ENCODE results near the gene CYTL1. TPM values are rescaled to one million over a fixed set of nuclear protein-coding genes. Genes with fewer than 3 reads are reported as not detected.
"Not testable (repeated sequence)": the region's sequence is repeated elsewhere in the genome, so short reads cannot be mapped to it uniquely, and the experiment has no call there.

Gene CYTL1
- total RNA-seq, 5 donors from 2014 or later (not counting 1 experiment from before 2014, with no cell fraction given) = 0.38 to 1.6 (median 0.59) TPM; not detected in 2

DNA sequence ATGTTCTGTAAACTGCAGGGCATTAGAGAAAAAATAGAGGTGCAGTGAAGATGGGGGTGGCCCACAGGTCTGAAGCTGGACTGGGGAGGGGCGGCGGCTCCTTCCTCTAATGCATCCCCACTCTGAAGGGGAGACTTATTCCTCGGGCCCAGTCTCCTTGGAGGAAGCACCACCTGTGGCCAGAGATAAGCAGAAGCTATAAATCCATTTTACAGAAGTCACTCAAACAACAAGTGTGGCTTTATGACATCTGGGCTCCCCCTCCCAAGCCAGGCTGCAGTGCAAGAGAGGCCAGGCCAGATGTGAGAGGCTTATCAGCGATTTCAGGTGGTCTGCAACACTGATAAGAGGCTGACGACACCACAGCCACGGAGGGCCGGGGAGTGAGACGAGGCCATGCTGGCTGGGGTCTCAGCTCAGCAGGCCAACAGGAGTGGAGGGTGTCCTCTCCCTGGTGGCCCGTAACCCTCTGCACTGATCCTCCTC is 15.8 kb downstream of the CYTL1 start:
- H3K4me1 Mint-ChIP-seq = no peaks in the 10 kb centered on the region
- no peaks in the 10 kb centered on the region for H3K9me3 ChIP-seq

DNA sequence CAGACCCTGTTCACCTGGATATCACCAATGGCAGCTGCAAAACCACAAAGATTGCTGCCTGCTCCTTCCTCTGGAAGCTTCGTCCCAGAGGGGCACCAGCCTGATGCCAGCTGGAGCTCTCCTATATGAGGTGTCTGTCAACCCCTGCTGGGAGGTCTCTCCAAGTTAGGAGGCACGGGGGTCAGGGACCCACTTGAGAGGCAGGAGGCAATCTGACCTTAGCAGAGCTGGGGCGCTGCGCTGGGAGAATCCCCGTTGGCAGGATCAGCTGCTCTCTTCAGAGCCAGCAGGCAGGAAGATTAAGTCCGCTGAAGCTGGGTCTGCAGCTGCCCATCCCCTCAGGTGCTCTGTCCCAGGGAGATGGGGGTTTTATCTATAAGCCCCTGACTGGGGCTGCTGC is 17.6 kb downstream of the CYTL1 start:
- H3K4me3 ChIP-seq (ENCODE audit: control insufficient read depth in 1 of 2, extremely low read depth in 1 of 2, low read length in 1 of 2); H3K36me3 Mint-ChIP-seq; CTCF ChIA-PET; H3K27ac Mint-ChIP-seq; POLR2A ChIA-PET; H3K27ac ChIP-seq (ENCODE audit: low read length); DNase-seq; H3K9me3 ChIP-seq; H3K36me3 ChIP-seq (ENCODE audit: control insufficient read depth in 2 of 2, extremely low read depth in 1 of 2, insufficient read depth in 1 of 2, low read length in 1 of 2); H3K4me1 Mint-ChIP-seq; ATAC-seq (replicated peaks in 1 of 4); H3K4me3 Mint-ChIP-seq; H3K4me1 ChIP-seq (ENCODE audit: control insufficient read depth in 1 of 2, extremely low read depth in 1 of 2, insufficient read depth in 2 of 2, low read length in 2 of 2); H3K9me3 Mint-ChIP-seq: not testable (repeated sequence)
- WGBS (ENCODE audit: insufficient coverage) = 71% methylated on average over 6 of the region's 6 CpGs
- H3K27me3 ChIP-seq (replicated peaks in 1 of 2; ENCODE audit: control insufficient read depth in 2 of 2, extremely low read depth in 1 of 2, insufficient read depth in 2 of 2, low read length in 1 of 2) = peaks cover 0 to 32% of the 10 kb centered on the region in 2 experiments
- H3K27me3 Mint-ChIP-seq = peaks cover 29% of the 10 kb centered on the region in 2 donors

More for the DNA sequence above, 15.8 kb downstream of the CYTL1 start:
- no peak for ATAC-seq (replicated peaks in 1 of 4)
- Histone ChIP-seq H3K36me3 (ENCODE audit: control insufficient read depth in 2 of 2, extremely low read depth in 1 of 2, insufficient read depth in 1 of 2, low read length in 1 of 2) (no peaks in the 10 kb centered on the region), H3K27me3 (replicated peaks in 1 of 2; ENCODE audit: control insufficient read depth in 2 of 2, extremely low read depth in 1 of 2, insufficient read depth in 2 of 2, low read length in 1 of 2) (peaks cover 0 to 32% of the 10 kb centered on the region in 2 experiments), H3K27ac (ENCODE audit: low read length) (no peak overlapping the region), H3K4me1 (ENCODE audit: control insufficient read depth in 1 of 2, extremely low read depth in 1 of 2, insufficient read depth in 2 of 2, low read length in 2 of 2) (no peaks in the 10 kb centered on the region), H3K4me3 (ENCODE audit: control insufficient read depth in 1 of 2, extremely low read depth in 1 of 2, low read length in 1 of 2) (no peak overlapping the region)
- no peak overlapping the region for H3K4me3 Mint-ChIP-seq
- no peaks in the 10 kb centered on the region for H3K9me3 Mint-ChIP-seq
- H3K27ac Mint-ChIP-seq = no peak overlapping the region
- DNase-seq = no peak
- 60% methylated on average over 6 of the region's 9 CpGs for WGBS (ENCODE audit: insufficient coverage)
- ChIA-PET POLR2A (no interaction called here), CTCF (no interaction called here)
- H3K27me3 Mint-ChIP-seq = peaks cover 29% of the 10 kb centered on the region in 2 donors
- H3K36me3 Mint-ChIP-seq = no peaks in the 10 kb centered on the region

DNA sequence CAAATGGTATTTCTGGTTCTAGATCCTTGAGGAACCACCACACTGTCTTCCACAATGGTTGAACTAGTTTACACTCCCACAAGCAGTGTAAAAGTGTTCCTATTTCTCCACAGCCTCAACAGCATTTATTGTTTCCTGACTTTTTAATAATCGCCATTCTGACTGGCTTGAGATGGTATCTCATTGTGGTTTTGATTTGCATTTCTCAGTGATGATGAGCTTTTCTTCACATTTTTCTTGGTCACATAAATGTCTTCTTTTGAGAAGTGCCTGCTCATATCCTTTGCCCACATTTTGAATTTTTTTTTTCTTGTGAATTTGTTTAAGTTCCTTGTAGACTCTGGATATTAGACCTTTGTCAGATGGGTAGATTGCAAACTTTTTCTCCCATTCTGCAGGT is 22.3 kb downstream of the CYTL1 start:
- H3K4me3 ChIP-seq (ENCODE audit: control insufficient read depth in 1 of 2, extremely low read depth in 1 of 2, low read length in 1 of 2); H3K9me3 ChIP-seq; H3K4me3 Mint-ChIP-seq; H3K27ac ChIP-seq (ENCODE audit: low read length); CTCF ChIA-PET; H3K27ac Mint-ChIP-seq; H3K4me1 Mint-ChIP-seq; H3K36me3 Mint-ChIP-seq; H3K36me3 ChIP-seq (ENCODE audit: control insufficient read depth in 2 of 2, extremely low read depth in 1 of 2, insufficient read depth in 1 of 2, low read length in 1 of 2); POLR2A ChIA-PET; H3K9me3 Mint-ChIP-seq; H3K4me1 ChIP-seq (ENCODE audit: control insufficient read depth in 1 of 2, extremely low read depth in 1 of 2, insufficient read depth in 2 of 2, low read length in 2 of 2); DNase-seq; ATAC-seq (replicated peaks in 1 of 4): not testable (repeated sequence)
- peaks cover 22 to 33% of the 10 kb centered on the region in 2 donors for H3K27me3 Mint-ChIP-seq
- WGBS (ENCODE audit: insufficient coverage) = no CpG with 5 or more reads among the region's 1 CpG
- peaks cover 0 to 25% of the 10 kb centered on the region in 2 experiments for H3K27me3 ChIP-seq (replicated peaks in 1 of 2; ENCODE audit: control insufficient read depth in 2 of 2, extremely low read depth in 1 of 2, insufficient read depth in 2 of 2, low read length in 1 of 2)

DNA sequence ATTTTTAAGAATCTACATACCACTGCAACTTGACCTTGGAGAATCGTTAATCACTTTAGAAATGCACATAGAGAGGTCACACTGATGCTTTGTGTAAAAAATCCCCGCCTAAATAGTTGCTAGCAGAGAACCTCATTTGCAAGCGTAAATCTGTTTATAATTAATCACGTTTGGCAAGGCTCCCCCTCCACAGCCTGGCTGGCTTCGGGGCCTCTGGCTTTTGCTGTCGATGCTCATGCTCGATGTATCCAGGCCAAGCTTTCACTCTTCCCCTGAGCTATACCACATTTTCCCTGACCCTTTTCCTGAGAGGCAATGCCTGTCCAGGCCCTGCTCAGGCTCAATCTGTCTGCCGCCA is 23.4 kb downstream of the CYTL1 start:
- CTCF ChIA-PET = no interaction called here
- ATAC-seq (replicated peaks in 1 of 4) (no peak), DNase-seq (no peak)
- Mint-ChIP-seq H3K4me3 (no peak overlapping the region), H3K27me3 (peaks cover 19 to 33% of the 10 kb centered on the region in 2 donors), H3K9me3 (no peaks in the 10 kb centered on the region), H3K4me1 (no peaks in the 10 kb centered on the region), H3K36me3 (no peaks in the 10 kb centered on the region), H3K27ac (no peak overlapping the region)
- Histone ChIP-seq H3K36me3 (ENCODE audit: control insufficient read depth in 2 of 2, extremely low read depth in 1 of 2, insufficient read depth in 1 of 2, low read length in 1 of 2) (no peaks in the 10 kb centered on the region), H3K27ac (ENCODE audit: low read length) (no peak overlapping the region), H3K4me3 (ENCODE audit: control insufficient read depth in 1 of 2, extremely low read depth in 1 of 2, low read length in 1 of 2) (no peak overlapping the region), H3K27me3 (replicated peaks in 1 of 2; ENCODE audit: control insufficient read depth in 2 of 2, extremely low read depth in 1 of 2, insufficient read depth in 2 of 2, low read length in 1 of 2) (peaks cover 0 to 20% of the 10 kb centered on the region in 2 experiments), H3K4me1 (ENCODE audit: control insufficient read depth in 1 of 2, extremely low read depth in 1 of 2, insufficient read depth in 2 of 2, low read length in 2 of 2) (peaks cover 0 to 2% of the 10 kb centered on the region in 2 experiments), H3K9me3 (no peaks in the 10 kb centered on the region)
- POLR2A ChIA-PET = no interaction called here
- 84% methylated on average over 8 of the region's 8 CpGs for WGBS (ENCODE audit: insufficient coverage)

DNA sequence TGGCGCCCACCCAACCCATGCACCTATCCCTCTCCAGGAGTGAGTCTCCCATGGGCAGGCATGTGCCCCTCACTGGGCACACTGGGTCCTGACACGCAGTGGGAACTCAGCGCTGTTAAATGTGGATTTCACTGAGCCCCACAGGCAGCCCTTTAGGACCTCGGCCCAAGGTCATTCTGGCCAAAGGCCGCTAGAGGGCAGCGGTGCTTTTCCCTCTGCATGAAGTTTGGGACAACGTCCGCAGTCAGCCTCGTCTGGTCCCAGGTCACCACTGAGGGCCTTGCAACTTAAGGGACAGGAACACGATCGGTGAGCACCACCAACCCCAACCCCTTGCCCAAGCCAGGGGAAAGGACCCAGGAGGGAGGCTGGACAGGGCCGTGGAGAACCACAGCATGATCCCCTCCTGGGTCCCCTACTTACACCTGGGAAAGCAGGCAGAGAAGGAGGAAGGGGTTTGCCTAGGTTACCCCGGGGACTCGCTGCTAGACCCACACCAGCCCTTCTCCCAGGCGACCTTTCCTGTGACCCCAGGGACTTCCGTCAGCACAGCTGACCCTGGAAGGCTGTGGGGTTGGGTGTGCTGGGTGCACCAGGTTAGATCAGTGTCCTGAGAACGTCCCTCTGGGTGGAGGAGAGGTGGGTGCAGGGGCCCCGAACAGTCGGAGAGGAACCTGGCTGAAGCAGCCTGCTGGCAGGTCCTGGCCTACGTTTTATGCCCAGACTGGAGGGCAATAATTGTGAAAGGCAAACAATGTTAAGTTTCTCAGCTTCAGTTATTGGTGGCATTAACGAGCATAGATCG is 24.0 kb downstream of the CYTL1 start:
- Mint-ChIP-seq H3K9me3 (no peaks in the 10 kb centered on the region), H3K4me3 (no peak overlapping the region), H3K4me1 (no peaks in the 10 kb centered on the region), H3K27me3 (peaks cover 16 to 33% of the 10 kb centered on the region in 2 donors), H3K27ac (no peak overlapping the region), H3K36me3 (no peaks in the 10 kb centered on the region)
- peak in 21 of 35 experiments; percentile 2 to 43 (median 8) for DNase-seq
- Histone ChIP-seq H3K4me3 (ENCODE audit: control insufficient read depth in 1 of 2, extremely low read depth in 1 of 2, low read length in 1 of 2) (no peak overlapping the region), H3K27ac (ENCODE audit: low read length) (no peak overlapping the region), H3K27me3 (replicated peaks in 1 of 2; ENCODE audit: control insufficient read depth in 2 of 2, extremely low read depth in 1 of 2, insufficient read depth in 2 of 2, low read length in 1 of 2) (peaks cover 0 to 20% of the 10 kb centered on the region in 2 experiments), H3K36me3 (ENCODE audit: control insufficient read depth in 2 of 2, extremely low read depth in 1 of 2, insufficient read depth in 1 of 2, low read length in 1 of 2) (no peaks in the 10 kb centered on the region), H3K9me3 (no peaks in the 10 kb centered on the region), H3K4me1 (ENCODE audit: control insufficient read depth in 1 of 2, extremely low read depth in 1 of 2, insufficient read depth in 2 of 2, low read length in 2 of 2) (peaks cover 0 to 2% of the 10 kb centered on the region in 2 experiments)
- POLR2A ChIA-PET = no interaction called here
- 24% methylated on average over 13 of the region's 22 CpGs for WGBS (ENCODE audit: insufficient coverage)
- ATAC-seq (replicated peaks in 1 of 4) = no peak
- CTCF ChIA-PET = no interaction called here

DNA sequence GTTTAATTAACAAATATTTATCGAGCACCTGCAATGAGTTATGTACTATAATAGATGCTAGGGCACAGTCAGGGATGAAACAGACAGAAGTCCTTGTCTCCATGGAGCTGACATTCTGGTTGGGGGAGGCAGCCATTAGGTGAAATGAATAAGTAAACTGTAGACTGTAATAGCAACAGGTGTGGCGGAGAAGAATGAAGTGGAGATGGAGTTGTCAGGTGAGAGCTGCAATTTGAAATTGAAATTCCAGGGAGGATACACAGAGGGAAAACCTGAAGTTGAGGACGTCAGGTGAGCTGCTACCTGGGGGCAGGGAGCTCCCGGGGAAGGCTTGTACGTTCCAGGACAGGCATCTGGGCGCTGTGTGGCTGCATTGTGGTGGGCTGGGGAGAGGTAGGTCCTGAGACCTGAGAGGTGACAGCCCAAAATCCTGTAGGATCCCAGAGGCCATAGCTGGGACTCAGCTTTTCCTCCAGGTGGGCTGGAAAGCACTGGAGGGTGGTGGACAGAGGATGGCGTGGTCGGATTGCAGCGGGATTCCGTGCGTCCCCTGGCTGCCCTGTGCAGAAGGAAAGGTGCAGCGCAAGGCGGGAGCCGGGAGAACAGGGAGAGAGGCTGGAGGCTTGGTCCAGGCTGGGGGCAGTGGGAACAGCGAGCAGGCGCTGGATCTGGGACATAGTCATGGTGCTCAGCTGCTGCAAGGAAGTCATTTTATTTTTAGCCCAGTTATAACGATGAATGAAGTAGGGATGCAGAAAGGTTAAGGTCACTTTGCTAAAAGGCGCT is 24.8 kb downstream of the CYTL1 start:
- WGBS (ENCODE audit: insufficient coverage) = 85% methylated on average over 14 of the region's 18 CpGs
- peaks cover 15 to 32% of the 10 kb centered on the region in 2 donors for H3K27me3 Mint-ChIP-seq

More for the DNA sequence above, 24.8 kb downstream of the CYTL1 start:
- no peaks in the 10 kb centered on the region for H3K9me3 ChIP-seq
- no peaks in the 10 kb centered on the region for H3K36me3 ChIP-seq (ENCODE audit: control insufficient read depth in 2 of 2, extremely low read depth in 1 of 2, insufficient read depth in 1 of 2, low read length in 1 of 2)
- ChIA-PET CTCF (interaction anchor here in 1 of 2 donors (0.8 kb wide), 1 partner anchor 12 kb away, joined by 8 read pairs; no protein-coding TSS in a partner anchor), POLR2A (no interaction called here)
- Mint-ChIP-seq H3K4me1 (no peaks in the 10 kb centered on the region), H3K4me3 (no peak overlapping the region), H3K27ac (peak overlapping the region in 1 of 2 donors; percentile 25), H3K9me3 (no peaks in the 10 kb centered on the region), H3K36me3 (no peaks in the 10 kb centered on the region)
- no peak for DNase-seq
- H3K27ac ChIP-seq (ENCODE audit: low read length) = no peak overlapping the region
- H3K4me1 ChIP-seq (ENCODE audit: control insufficient read depth in 1 of 2, extremely low read depth in 1 of 2, insufficient read depth in 2 of 2, low read length in 2 of 2) = peaks cover 0 to 2% of the 10 kb centered on the region in 2 experiments
- H3K27me3 ChIP-seq (replicated peaks in 1 of 2; ENCODE audit: control insufficient read depth in 2 of 2, extremely low read depth in 1 of 2, insufficient read depth in 2 of 2, low read length in 1 of 2) = peaks cover 0 to 20% of the 10 kb centered on the region in 2 experiments
- no peak for ATAC-seq (replicated peaks in 1 of 4)
- H3K4me3 ChIP-seq (ENCODE audit: control insufficient read depth in 1 of 2, extremely low read depth in 1 of 2, low read length in 1 of 2) = no peak overlapping the region

All from T-cell (primary cell).